Progenitor cell of endocrine pancreas (in vitro differentiated cells): ENCODE results near the gene KRT26. TPM values are rescaled to one million over a fixed set of nuclear protein-coding genes. Genes with fewer than 3 reads are reported as not detected.

Experiments
- DNase-seq: peaks from one replicate; pipeline ENCODE4 v3.0.0; 2021; ENCODE audit warnings: low spot score; ENCODE audit not compliant: unreplicated experiment
- H3K27ac Mint-ChIP-seq: 2 replicates; pipeline ENCODE4 v1.8.0; 2021; ENCODE audit warnings: mild to moderate bottlenecking, moderate library complexity, mixed read lengths
- H3K27me3 Mint-ChIP-seq: 2 replicates; pipeline ENCODE4 v1.8.0; 2021; ENCODE audit warnings: mixed read lengths
- H3K36me3 Mint-ChIP-seq: 2 replicates; pipeline ENCODE4 v1.8.0; 2022; ENCODE audit warnings: mixed read lengths; ENCODE audit not compliant: insufficient read depth
- H3K4me1 Mint-ChIP-seq: 2 replicates; pipeline ENCODE4 v1.8.0; 2021; ENCODE audit warnings: low read depth, mixed read lengths
- H3K4me3 Mint-ChIP-seq: 2 replicates; pipeline ENCODE4 v1.8.0; 2021; ENCODE audit warnings: low read depth, mild to moderate bottlenecking, moderate library complexity, mixed read lengths
- H3K9me3 Mint-ChIP-seq: 2 replicates; pipeline ENCODE4 v1.8.0; 2021; ENCODE audit warnings: low read depth, mixed read lengths
- total RNA-seq: library from RNA; stranded (reverse); gene quantifications from 2 replicates; pipeline ENCODE4 v1.2.1, GENCODE V29; 2021
- TF ChIP-seq, protein P1 (sequence below): fragments of 200-600 bp; sonication (generic); IDR thresholded peaks from one replicate; pipeline ENCODE4 v1.5.0; 2021; ENCODE audit warnings: antibody characterized with exemption, mild to moderate bottlenecking; ENCODE audit not compliant: unreplicated experiment

Gene KRT26
- total RNA-seq, 1 donor from 2014 or later, result not detected

DNA sequence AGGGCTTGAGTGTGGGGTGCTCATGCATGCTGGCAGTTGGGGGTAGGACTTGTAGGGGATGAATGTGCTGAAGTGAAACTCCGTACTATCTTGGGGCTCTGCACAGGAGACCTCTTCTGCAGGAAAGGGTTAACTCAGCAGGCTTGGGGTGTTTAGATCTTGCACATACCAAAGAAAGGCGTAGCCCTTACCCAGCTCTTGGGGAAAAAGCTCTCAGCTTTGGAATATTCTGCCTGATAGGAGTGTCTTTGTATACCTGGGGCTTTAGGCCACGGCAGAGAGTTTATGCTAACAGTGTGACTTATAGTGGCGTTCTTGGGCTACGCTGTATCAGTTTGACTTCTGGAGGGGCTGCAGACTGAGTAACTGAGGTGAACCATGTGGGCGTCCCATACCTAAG lies 38.0 kb downstream of the KRT26 start:
- DNase-seq, result no peak
- TF ChIP-seq, protein P1, sequence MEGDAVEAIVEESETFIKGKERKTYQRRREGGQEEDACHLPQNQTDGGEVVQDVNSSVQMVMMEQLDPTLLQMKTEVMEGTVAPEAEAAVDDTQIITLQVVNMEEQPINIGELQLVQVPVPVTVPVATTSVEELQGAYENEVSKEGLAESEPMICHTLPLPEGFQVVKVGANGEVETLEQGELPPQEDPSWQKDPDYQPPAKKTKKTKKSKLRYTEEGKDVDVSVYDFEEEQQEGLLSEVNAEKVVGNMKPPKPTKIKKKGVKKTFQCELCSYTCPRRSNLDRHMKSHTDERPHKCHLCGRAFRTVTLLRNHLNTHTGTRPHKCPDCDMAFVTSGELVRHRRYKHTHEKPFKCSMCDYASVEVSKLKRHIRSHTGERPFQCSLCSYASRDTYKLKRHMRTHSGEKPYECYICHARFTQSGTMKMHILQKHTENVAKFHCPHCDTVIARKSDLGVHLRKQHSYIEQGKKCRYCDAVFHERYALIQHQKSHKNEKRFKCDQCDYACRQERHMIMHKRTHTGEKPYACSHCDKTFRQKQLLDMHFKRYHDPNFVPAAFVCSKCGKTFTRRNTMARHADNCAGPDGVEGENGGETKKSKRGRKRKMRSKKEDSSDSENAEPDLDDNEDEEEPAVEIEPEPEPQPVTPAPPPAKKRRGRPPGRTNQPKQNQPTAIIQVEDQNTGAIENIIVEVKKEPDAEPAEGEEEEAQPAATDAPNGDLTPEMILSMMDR, result no peak
- Mint-ChIP-seq H3K36me3 (no peaks in the 10 kb centered on the region), H3K9me3 (peaks cover 3% of the 10 kb centered on the region), H3K4me3 (no peak overlapping the region), H3K4me1 (no peaks in the 10 kb centered on the region), H3K27ac (no peak overlapping the region), H3K27me3 (no peaks in the 10 kb centered on the region)

DNA sequence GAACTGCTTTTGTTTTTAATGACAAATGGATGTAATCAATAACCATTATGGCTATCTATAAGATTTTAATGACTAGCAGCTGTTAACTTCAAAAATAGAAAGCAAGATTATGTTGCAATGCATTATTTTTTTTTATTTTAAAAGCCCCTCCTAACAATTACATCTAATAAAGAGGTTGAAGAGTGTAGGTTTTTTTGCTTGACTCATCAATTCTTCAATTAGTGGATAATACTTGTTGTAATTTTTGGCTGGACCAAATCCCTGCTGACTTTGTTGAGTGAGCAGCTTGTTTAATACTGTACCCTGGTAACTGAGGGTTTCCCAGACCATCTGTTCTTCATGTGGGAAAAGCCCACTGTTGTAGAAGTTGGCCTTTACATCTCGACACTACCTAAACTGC lies 41.0 kb downstream of the KRT26 start:
- Mint-ChIP-seq H3K36me3 (no peaks in the 10 kb centered on the region), H3K9me3 (peaks cover 3% of the 10 kb centered on the region), H3K4me3 (no peak overlapping the region), H3K27ac (no peak overlapping the region), H3K27me3 (no peaks in the 10 kb centered on the region), H3K4me1 (no peaks in the 10 kb centered on the region)
- DNase-seq, result no peak
- TF ChIP-seq, protein P1, result no peak

GRCh38 chr17:40727447-40728231 lies 44.4 kb downstream of the KRT26 start:
- H3K36me3 Mint-ChIP-seq, result no peaks in the 10 kb centered on the region
- no peak for DNase-seq
- H3K4me1 Mint-ChIP-seq, result no peaks in the 10 kb centered on the region
- TF ChIP-seq, protein P1, result no peak
- H3K27me3 Mint-ChIP-seq, result peaks cover 7% of the 10 kb centered on the region
- no peak overlapping the region for H3K4me3 Mint-ChIP-seq
- no peaks in the 10 kb centered on the region for H3K9me3 Mint-ChIP-seq
- no peak overlapping the region for H3K27ac Mint-ChIP-seq

DNA sequence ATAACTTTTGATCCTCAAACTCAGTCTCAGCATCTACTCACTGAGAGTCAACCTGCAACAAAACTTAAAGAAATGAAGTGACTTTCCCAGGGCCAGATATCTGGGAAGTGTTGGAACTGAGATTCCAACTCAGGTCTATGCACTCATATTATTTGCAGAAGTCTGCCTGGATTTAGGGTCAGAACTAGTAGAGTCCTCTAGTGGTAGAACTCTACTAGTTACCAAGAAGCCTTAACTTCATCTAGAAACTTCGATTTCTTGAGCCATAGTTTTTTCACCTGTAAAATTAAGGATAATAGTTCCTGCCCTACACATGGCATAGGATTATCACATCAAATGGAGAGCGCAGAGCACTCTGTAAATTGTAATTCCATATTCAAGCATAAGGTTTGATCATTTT lies 45.1 kb downstream of the KRT26 start:
- Mint-ChIP-seq H3K36me3 (no peaks in the 10 kb centered on the region), H3K4me3 (no peak overlapping the region), H3K27me3 (peaks cover 7% of the 10 kb centered on the region), H3K9me3 (no peaks in the 10 kb centered on the region), H3K27ac (no peak overlapping the region), H3K4me1 (no peaks in the 10 kb centered on the region)
- DNase-seq, result no peak
- TF ChIP-seq, protein P1, result peak; percentile 43

DNA sequence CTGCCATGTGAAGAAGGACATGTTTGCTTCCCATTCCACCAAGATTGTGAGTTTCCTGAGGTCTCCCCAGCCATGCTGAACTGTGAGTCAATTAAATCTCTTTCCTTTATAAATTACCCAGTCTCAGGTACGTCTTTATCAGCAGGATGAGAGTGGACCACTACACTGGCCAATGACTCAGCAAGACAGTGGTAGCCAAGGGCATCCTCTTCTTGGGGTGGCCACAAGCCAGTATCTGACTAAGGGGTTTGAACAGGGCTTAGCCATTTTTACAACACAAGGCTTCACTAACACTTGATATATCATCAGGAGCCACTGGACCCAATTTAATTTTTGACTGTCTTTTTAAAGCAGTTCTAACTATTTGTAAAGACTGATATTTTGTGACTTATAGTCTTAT lies 47.3 kb downstream of the KRT26 start:
- no peak overlapping the region for H3K4me3 Mint-ChIP-seq
- H3K4me1 Mint-ChIP-seq, result no peaks in the 10 kb centered on the region

More for the DNA sequence above, 47.3 kb downstream of the KRT26 start:
- Mint-ChIP-seq H3K36me3 (no peaks in the 10 kb centered on the region), H3K9me3 (no peaks in the 10 kb centered on the region), H3K27ac (no peak overlapping the region), H3K27me3 (peaks cover 7% of the 10 kb centered on the region)
- TF ChIP-seq, protein P1, result no peak
- DNase-seq, result no peak
